AG09319 (cell line): ENCODE measurements around the gene RPL18A.
"Not testable (repeated sequence)": the region's sequence is repeated elsewhere in the genome, so short reads cannot be mapped to it uniquely, and the experiment has no call there.

Experiments
- DNase-seq: peaks from one replicate; pipeline ENCODE4 v3.0.0-alpha.2; 2010; ENCODE audit warnings: low read depth; ENCODE audit errors: extremely low read depth
- CTCF ChIP-seq: IDR thresholded peaks from 2 replicates; pipeline ENCODE4 v1.5.1; 2011; ENCODE audit warnings: low read depth, mild to moderate bottlenecking, inconsistent platforms, low read length, moderate library complexity

RPL18A gene

GRCh38 chr19:17879466-17879865 lies 19.8 kb downstream of the RPL18A start:
- TF ChIP-seq CTCF = no peak
- no peak for DNase-seq

- TF ChIP-seq CTCF = no peak
- DNase-seq = no peak
Measured at GRCh38 chr19:17881701-17882100, 22.0 kb downstream of the RPL18A start.

GRCh38 chr19:17883627-17884410 lies 24.1 kb downstream of the RPL18A start:
- no peak for DNase-seq
- no peak for TF ChIP-seq CTCF

GRCh38 chr19:17886515-17886914 lies 26.8 kb downstream of the RPL18A start:
- DNase-seq = no peak
- TF ChIP-seq CTCF = no peak

- not testable (repeated sequence) for DNase-seq
Measured at GRCh38 chr19:17887221-17887620, 27.5 kb downstream of the RPL18A start.

- no peak for TF ChIP-seq CTCF
- DNase-seq = no peak
Measured at GRCh38 chr19:17888260-17888659, 28.6 kb downstream of the RPL18A start.

GRCh38 chr19:17889609-17890214 lies 30.0 kb downstream of the RPL18A start:
- no peak for TF ChIP-seq CTCF
- DNase-seq = no peak
